Measurements from ENCODE around the gene ARHGEF19. TPM values are rescaled to one million over a fixed set of nuclear protein-coding genes. Genes with fewer than 3 reads are reported as not detected.
A peak's percentile ranks its signal among the peaks of the same experiment; 100 is the strongest.

Gene ARHGEF19
- total and polyA plus RNA-seq, 9 of the 15 experiments (the other 6 are each of a cell fraction or from before 2014, with no cell fraction given) = 0.73 to 21.0 (median 5.2) TPM

DNA sequence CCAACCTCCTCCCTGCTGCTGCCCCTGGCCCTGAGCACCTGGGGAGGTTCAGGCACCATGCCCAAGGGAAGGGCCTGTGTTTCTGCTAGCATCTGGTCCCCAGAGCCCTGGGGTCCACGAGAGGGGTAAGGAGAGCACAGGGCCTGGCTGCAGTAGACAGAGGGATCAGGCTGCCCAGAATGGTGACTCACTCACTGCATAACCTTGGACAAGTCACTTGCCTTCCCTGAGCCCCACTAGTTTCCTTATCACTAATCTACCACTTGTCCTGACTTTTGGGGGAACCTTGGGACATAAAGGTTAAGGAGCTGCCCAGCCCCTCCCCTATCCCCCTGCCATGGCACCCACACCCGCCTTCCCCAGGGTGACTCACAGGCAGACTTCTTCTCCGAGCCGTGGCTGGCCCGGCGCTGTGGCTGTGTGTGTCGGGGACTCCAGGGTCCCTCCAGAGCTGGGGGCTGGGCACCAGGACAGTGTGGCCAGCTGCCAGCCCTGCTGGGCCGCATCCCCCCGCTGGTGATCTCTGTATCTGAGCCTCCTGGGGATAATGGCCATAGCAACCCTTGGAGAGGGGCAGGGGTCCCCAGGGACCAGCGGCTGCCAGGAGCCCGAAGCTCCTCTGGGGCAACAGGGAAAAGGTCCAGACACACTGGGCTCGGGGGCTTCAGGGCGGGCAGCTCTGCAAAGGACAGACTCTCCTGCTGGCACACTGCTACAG, 4.0 kb downstream of the ARHGEF19 start (continued):
- TF ChIP-seq, protein P1, sequence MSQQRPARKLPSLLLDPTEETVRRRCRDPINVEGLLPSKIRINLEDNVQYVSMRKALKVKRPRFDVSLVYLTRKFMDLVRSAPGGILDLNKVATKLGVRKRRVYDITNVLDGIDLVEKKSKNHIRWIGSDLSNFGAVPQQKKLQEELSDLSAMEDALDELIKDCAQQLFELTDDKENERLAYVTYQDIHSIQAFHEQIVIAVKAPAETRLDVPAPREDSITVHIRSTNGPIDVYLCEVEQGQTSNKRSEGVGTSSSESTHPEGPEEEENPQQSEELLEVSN (IDR thresholded peaks at IDR 0.05; ENCODE audit: borderline replicate concordance in 1 of 2, extremely low read depth in 1 of 2, insufficient read depth in 1 of 2, insufficient read length in 1 of 2, low read depth in 1 of 2, low read length in 1 of 2, poor library complexity in 1 of 2, severe bottlenecking in 1 of 2) = no peak
- no peak for TF ChIP-seq NEUROD1 (IDR thresholded peaks at IDR 0.05; ENCODE audit: borderline replicate concordance, low read depth, low read length, partially characterized antibody)
- TF ChIP-seq, protein P2, sequence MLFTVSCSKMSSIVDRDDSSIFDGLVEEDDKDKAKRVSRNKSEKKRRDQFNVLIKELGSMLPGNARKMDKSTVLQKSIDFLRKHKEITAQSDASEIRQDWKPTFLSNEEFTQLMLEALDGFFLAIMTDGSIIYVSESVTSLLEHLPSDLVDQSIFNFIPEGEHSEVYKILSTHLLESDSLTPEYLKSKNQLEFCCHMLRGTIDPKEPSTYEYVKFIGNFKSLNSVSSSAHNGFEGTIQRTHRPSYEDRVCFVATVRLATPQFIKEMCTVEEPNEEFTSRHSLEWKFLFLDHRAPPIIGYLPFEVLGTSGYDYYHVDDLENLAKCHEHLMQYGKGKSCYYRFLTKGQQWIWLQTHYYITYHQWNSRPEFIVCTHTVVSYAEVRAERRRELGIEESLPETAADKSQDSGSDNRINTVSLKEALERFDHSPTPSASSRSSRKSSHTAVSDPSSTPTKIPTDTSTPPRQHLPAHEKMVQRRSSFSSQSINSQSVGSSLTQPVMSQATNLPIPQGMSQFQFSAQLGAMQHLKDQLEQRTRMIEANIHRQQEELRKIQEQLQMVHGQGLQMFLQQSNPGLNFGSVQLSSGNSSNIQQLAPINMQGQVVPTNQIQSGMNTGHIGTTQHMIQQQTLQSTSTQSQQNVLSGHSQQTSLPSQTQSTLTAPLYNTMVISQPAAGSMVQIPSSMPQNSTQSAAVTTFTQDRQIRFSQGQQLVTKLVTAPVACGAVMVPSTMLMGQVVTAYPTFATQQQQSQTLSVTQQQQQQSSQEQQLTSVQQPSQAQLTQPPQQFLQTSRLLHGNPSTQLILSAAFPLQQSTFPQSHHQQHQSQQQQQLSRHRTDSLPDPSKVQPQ (CRISPR knock-in tag; IDR thresholded peaks at IDR 0.05; ENCODE audit: borderline replicate concordance) = no peak
- 0 out of 2 replicates have a peak, but pooled peaks have one; percentile 22 for TF ChIP-seq MTA2 (IDR thresholded peaks at IDR 0.05; ENCODE audit: low read depth)
- TF ChIP-seq, protein P3, sequence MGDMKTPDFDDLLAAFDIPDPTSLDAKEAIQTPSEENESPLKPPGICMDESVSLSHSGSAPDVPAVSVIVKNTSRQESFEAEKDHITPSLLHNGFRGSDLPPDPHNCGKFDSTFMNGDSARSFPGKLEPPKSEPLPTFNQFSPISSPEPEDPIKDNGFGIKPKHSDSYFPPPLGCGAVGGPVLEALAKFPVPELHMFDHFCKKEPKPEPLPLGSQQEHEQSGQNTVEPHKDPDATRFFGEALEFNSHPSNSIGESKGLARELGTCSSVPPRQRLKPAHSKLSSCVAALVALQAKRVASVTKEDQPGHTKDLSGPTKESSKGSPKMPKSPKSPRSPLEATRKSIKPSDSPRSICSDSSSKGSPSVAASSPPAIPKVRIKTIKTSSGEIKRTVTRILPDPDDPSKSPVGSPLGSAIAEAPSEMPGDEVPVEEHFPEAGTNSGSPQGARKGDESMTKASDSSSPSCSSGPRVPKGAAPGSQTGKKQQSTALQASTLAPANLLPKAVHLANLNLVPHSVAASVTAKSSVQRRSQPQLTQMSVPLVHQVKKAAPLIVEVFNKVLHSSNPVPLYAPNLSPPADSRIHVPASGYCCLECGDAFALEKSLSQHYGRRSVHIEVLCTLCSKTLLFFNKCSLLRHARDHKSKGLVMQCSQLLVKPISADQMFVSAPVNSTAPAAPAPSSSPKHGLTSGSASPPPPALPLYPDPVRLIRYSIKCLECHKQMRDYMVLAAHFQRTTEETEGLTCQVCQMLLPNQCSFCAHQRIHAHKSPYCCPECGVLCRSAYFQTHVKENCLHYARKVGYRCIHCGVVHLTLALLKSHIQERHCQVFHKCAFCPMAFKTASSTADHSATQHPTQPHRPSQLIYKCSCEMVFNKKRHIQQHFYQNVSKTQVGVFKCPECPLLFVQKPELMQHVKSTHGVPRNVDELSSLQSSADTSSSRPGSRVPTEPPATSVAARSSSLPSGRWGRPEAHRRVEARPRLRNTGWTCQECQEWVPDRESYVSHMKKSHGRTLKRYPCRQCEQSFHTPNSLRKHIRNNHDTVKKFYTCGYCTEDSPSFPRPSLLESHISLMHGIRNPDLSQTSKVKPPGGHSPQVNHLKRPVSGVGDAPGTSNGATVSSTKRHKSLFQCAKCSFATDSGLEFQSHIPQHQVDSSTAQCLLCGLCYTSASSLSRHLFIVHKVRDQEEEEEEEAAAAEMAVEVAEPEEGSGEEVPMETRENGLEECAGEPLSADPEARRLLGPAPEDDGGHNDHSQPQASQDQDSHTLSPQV (IDR thresholded peaks at IDR 0.05) = peak; percentile 79; the same call in 1 of the 2 replicates
- TF ChIP-seq NONO (IDR thresholded peaks at IDR 0.05; ENCODE audit: low read depth in 2 of 2, low read length in 1 of 2) = no peak
- TF ChIP-seq TAL1 (IDR thresholded peaks at IDR 0.05) = no peak
- peak; percentile 65; the same call in 1 of the 2 replicates for TF ChIP-seq ARID1B (IDR thresholded peaks at IDR 0.05)
- TF ChIP-seq SAFB2 (IDR thresholded peaks at IDR 0.05; ENCODE audit: borderline replicate concordance, low read depth, low read length, severe bottlenecking) = no peak
- peak; percentile 16; the same call in 1 of the 2 replicates for TF ChIP-seq HDAC2 (IDR thresholded peaks at IDR 0.05)
- no peak for TF ChIP-seq ZNF174 (CRISPR knock-in tag; IDR thresholded peaks at IDR 0.05)
- TF ChIP-seq, protein P4, sequence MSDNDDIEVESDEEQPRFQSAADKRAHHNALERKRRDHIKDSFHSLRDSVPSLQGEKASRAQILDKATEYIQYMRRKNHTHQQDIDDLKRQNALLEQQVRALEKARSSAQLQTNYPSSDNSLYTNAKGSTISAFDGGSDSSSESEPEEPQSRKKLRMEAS (CRISPR knock-in tag; IDR thresholded peaks at IDR 0.05) = peak; percentile 40
- TF ChIP-seq ZFX (CRISPR knock-in tag; IDR thresholded peaks at IDR 0.05) = peak; percentile 2
- no peak for TF ChIP-seq NFATC3 (IDR thresholded peaks at IDR 0.05)
- TF ChIP-seq, protein P5, sequence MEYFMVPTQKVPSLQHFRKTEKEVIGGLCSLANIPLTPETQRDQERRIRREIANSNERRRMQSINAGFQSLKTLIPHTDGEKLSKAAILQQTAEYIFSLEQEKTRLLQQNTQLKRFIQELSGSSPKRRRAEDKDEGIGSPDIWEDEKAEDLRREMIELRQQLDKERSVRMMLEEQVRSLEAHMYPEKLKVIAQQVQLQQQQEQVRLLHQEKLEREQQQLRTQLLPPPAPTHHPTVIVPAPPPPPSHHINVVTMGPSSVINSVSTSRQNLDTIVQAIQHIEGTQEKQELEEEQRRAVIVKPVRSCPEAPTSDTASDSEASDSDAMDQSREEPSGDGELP (CRISPR knock-in tag; IDR thresholded peaks at IDR 0.05; ENCODE audit: borderline replicate concordance) = 0 out of 2 replicates have a peak, but pooled peaks have one; percentile 31
- TF ChIP-seq DPF2 (IDR thresholded peaks at IDR 0.05) = peak; percentile 60
- TF ChIP-seq KDM2B (CRISPR knock-in tag; IDR thresholded peaks at IDR 0.05) = no peak

Data from K562 (cell line).